HepG2 (cell line): ENCODE results near the gene MOXD1. TPM values are rescaled to one million over a fixed set of nuclear protein-coding genes. Genes with fewer than 3 reads are reported as not detected.

Experiments
- ATM ChIP-seq: fragments of 450-650 bp; IDR thresholded peaks from 2 replicates; pipeline ENCODE4 v1.7.1; 2017; ENCODE audit warnings: mild to moderate bottlenecking, borderline replicate concordance
- CENPBD1 ChIP-seq: sonication (generic); formaldehyde crosslinking; IDR thresholded peaks from 2 replicates; pipeline ENCODE4 v1.8.0; 2022; ENCODE audit warnings: missing genetic modification reagents, low read depth, mild to moderate bottlenecking, borderline replicate concordance
- ELF1 ChIP-seq: sonication (generic); formaldehyde crosslinking; IDR thresholded peaks from 2 replicates; pipeline ENCODE4 v1.4.0; 2020; ENCODE audit warnings: missing genetic modification reagents
- ETV5 ChIP-seq: IDR thresholded peaks from 2 replicates; pipeline ENCODE4 v1.6.1; 2018; ENCODE audit warnings: missing biosample characterization, missing genetic modification reagents, inconsistent platforms, borderline replicate concordance
- FIP1L1 ChIP-seq: fragments of 200-400 bp; formaldehyde crosslinking; IDR thresholded peaks from 2 replicates; pipeline ENCODE4 v1.6.1; 2018; ENCODE audit warnings: low read depth, mild to moderate bottlenecking, low read length, moderate library complexity, borderline replicate concordance; ENCODE audit not compliant: insufficient read depth
- GABPA ChIP-seq, 2 experiments: IDR thresholded peaks; 2 replicates each; pipeline ENCODE4 v1.6.1; 2011 to 2016; ENCODE audit warnings: low read depth in 2 of 2, low read length in 1 of 2, missing biosample characterization in 1 of 2, missing genetic modification characterization in 1 of 2
- MIER3 ChIP-seq: IDR thresholded peaks from 2 replicates; pipeline ENCODE4 v1.6.1; 2016; ENCODE audit warnings: missing compliant biosample characterization, borderline replicate concordance
- POLR2G ChIP-seq: fragments of 200-400 bp; formaldehyde crosslinking; IDR thresholded peaks from 2 replicates; pipeline ENCODE4 v1.6.1; 2018; ENCODE audit warnings: mild to moderate bottlenecking, low read depth, low read length, moderate library complexity
- RAD21 ChIP-seq: fragments of 450-650 bp; formaldehyde crosslinking; IDR thresholded peaks from 2 replicates; pipeline ENCODE4 v1.5.0; 2020; ENCODE audit warnings: mild to moderate bottlenecking
- SAFB2 ChIP-seq: sonication (generic); formaldehyde crosslinking; IDR thresholded peaks from 2 replicates; pipeline ENCODE4 v1.5.1; 2020; ENCODE audit warnings: missing genetic modification reagents, low read depth, mild to moderate bottlenecking, borderline replicate concordance
- SIN3B ChIP-seq: fragments of 150-350 bp; IDR thresholded peaks from 2 replicates; pipeline ENCODE4 v1.6.1; 2014; ENCODE audit warnings: low read length
- SSRP1 ChIP-seq: IDR thresholded peaks from 2 replicates; pipeline ENCODE4 v1.6.1; 2016; ENCODE audit warnings: control low read depth
- TBL1XR1 ChIP-seq: fragments of 150-350 bp; IDR thresholded peaks from 2 replicates; pipeline ENCODE4 v1.6.1; 2014; ENCODE audit warnings: borderline replicate concordance, low read length; ENCODE audit not compliant: partially characterized antibody
- TCF7L2 ChIP-seq: IDR thresholded peaks from 2 replicates; pipeline ENCODE4 v1.6.1; 2011; ENCODE audit warnings: mild to moderate bottlenecking, low read depth, low read length, moderate library complexity
- ZBTB42 ChIP-seq: sonication (generic); formaldehyde crosslinking; IDR thresholded peaks from 2 replicates; pipeline ENCODE4 v1.5.0; 2020; ENCODE audit warnings: mild to moderate bottlenecking, missing genetic modification reagents
- ZGPAT ChIP-seq: IDR thresholded peaks from 2 replicates; pipeline ENCODE4 v1.6.1; 2016; ENCODE audit warnings: mild to moderate bottlenecking
- ZNF232 ChIP-seq: sonication (generic); formaldehyde crosslinking; IDR thresholded peaks from 2 replicates; pipeline ENCODE4 v1.4.0; 2020; ENCODE audit warnings: missing genetic modification reagents, borderline replicate concordance
- ZNF24 ChIP-seq: fragments of 450-650 bp; IDR thresholded peaks from 2 replicates; pipeline ENCODE4 v1.6.1; 2017; ENCODE audit warnings: antibody characterized with exemption, mild to moderate bottlenecking
- ZNF331 ChIP-seq: sonication (generic); formaldehyde crosslinking; IDR thresholded peaks from 2 replicates; pipeline ENCODE4 v1.4.0; 2020; ENCODE audit warnings: missing genetic modification reagents
- ZNF468 ChIP-seq: sonication (generic); formaldehyde crosslinking; IDR thresholded peaks from 2 replicates; pipeline ENCODE4 v1.8.0; 2022; ENCODE audit warnings: mild to moderate bottlenecking, moderate library complexity, missing genetic modification reagents
- ZNF512 ChIP-seq: sonication (generic); formaldehyde crosslinking; IDR thresholded peaks from 2 replicates; pipeline ENCODE4 v1.4.0; 2020; ENCODE audit warnings: mild to moderate bottlenecking, missing genetic modification reagents
- ZNF543 ChIP-seq: sonication (generic); formaldehyde crosslinking; IDR thresholded peaks from 2 replicates; pipeline ENCODE4 v1.4.0; 2020; ENCODE audit warnings: mild to moderate bottlenecking, missing genetic modification reagents
- ZNF615 ChIP-seq: sonication (generic); formaldehyde crosslinking; IDR thresholded peaks from 2 replicates; pipeline ENCODE4 v1.5.0; 2020; ENCODE audit warnings: mild to moderate bottlenecking, missing genetic modification reagents, borderline replicate concordance
- ZNF619 ChIP-seq: sonication (generic); formaldehyde crosslinking; IDR thresholded peaks from 2 replicates; pipeline ENCODE4 v1.4.0; 2020; ENCODE audit warnings: mild to moderate bottlenecking, missing genetic modification reagents
- ZNF644 ChIP-seq: IDR thresholded peaks from 2 replicates; pipeline ENCODE4 v1.6.1; 2016; ENCODE audit warnings: low read depth
- ZNF672 ChIP-seq: sonication (generic); formaldehyde crosslinking; IDR thresholded peaks from 2 replicates; pipeline ENCODE4 v1.8.1; 2022; ENCODE audit warnings: missing genetic modification reagents
- ZNF775 ChIP-seq: sonication (generic); formaldehyde crosslinking; IDR thresholded peaks from 2 replicates; pipeline ENCODE4 v1.4.0; 2020; ENCODE audit warnings: missing genetic modification reagents, mild to moderate bottlenecking, moderate library complexity, borderline replicate concordance
- ZNF781 ChIP-seq: sonication (generic); formaldehyde crosslinking; IDR thresholded peaks from 2 replicates; pipeline ENCODE4 v1.5.1; 2020; ENCODE audit warnings: borderline replicate concordance, mild to moderate bottlenecking, missing genetic modification reagents; ENCODE audit errors: not compliant biosample characterization
- ZNF850 ChIP-seq: sonication (generic); formaldehyde crosslinking; conservative IDR thresholded peaks from 2 replicates; pipeline ENCODE4 v1.9.0; 2021; ENCODE audit warnings: mild to moderate bottlenecking, missing genetic modification reagents
- ZSCAN29 ChIP-seq: sonication (generic); formaldehyde crosslinking; conservative IDR thresholded peaks from 2 replicates; pipeline ENCODE4 v1.4.0; 2020; ENCODE audit warnings: mild to moderate bottlenecking, missing genetic modification reagents
- ZZZ3 ChIP-seq: sonication (generic); formaldehyde crosslinking; IDR thresholded peaks from 2 replicates; pipeline ENCODE4 v1.4.0; 2020; ENCODE audit warnings: missing genetic modification reagents, mild to moderate bottlenecking, borderline replicate concordance
- polyA plus RNA-seq, 8 experiments: library from polyadenylated mRNA; depleted of rRNA in 3 of 8; stranded (reverse) in 7 of 8; unstranded in 1 of 8; fragments of >200 nt; fragmentation: Illumina TruSeq in 4 of 8; extraction: Trizol in 4 of 8; gene quantifications; 2 replicates each; pipeline versions ENCODE4 v1.2.1 to v1.2.3, GENCODE V29; 2011 to 2016; ENCODE audit warnings: low read depth in 4 of 8, missing spikeins in 1 of 8, mixed read lengths in 1 of 8; ENCODE audit not compliant: insufficient read depth in 1 of 8
- total RNA-seq, 5 experiments: library from RNA; depleted of rRNA; stranded (reverse); fragments of >200 nt; fragmentation: Illumina TruSeq; extraction: Trizol; gene quantifications; 2 replicates each; pipeline ENCODE4 v1.2.3, GENCODE V29; 2016; ENCODE audit warnings: low read depth in 1 of 5

MOXD1 gene
- total and polyA plus RNA-seq, 2 of the 13 experiments (the other 11 are each of a cell fraction or from before 2014, with no cell fraction given): 0.03 TPM; not detected in 1

GRCh38 chr6:132392792-132393191 is 8.5 kb downstream of the MOXD1 start (continued):
- TF ChIP-seq ATM (no peak), FIP1L1 (no peak), CENPBD1 (CRISPR knock-in tag) (no peak), ZNF615 (no peak), SAFB2 (CRISPR knock-in tag) (no peak), ZGPAT (CRISPR knock-in tag) (no peak), ZNF232 (CRISPR knock-in tag) (no peak), ZNF512 (CRISPR knock-in tag) (no peak), ZNF672 (CRISPR knock-in tag) (no peak), ZNF331 (CRISPR knock-in tag) (no peak), ETV5 (CRISPR knock-in tag) (no peak), SSRP1 (CRISPR knock-in tag) (no peak), ELF1 (CRISPR knock-in tag) (no peak), ZBTB42 (CRISPR knock-in tag) (no peak), ZSCAN29 (CRISPR knock-in tag) (no peak), ZNF543 (CRISPR knock-in tag) (no peak), ZNF619 (CRISPR knock-in tag) (no peak), ZNF781 (CRISPR knock-in tag) (no peak), POLR2G (no peak), ZNF775 (no peak), MIER3 (CRISPR knock-in tag) (no peak), SIN3B (no peak), GABPA (IDR thresholded peaks at IDR 0.05; ENCODE audit: low read depth, low read length) (no peak), GABPA (CRISPR knock-in tag; IDR thresholded peaks at IDR 0.05; ENCODE audit: low read depth) (no peak), ZNF24 (peak; percentile 86), TBL1XR1 (no peak), ZZZ3 (CRISPR knock-in tag) (no peak), RAD21 (CRISPR knock-in tag) (0 out of 2 replicates have a peak, but pooled peaks have one; percentile 37), ZNF644 (CRISPR knock-in tag) (no peak), ZNF850 (CRISPR knock-in tag) (no peak), TCF7L2 (no peak), ZNF468 (no peak)
